Measurements from ENCODE around the gene CHD2.
"Not testable (repeated sequence)": the region's sequence is repeated elsewhere in the genome, so short reads cannot be mapped to it uniquely, and the experiment has no call there.

The CHD2 gene

DNA sequence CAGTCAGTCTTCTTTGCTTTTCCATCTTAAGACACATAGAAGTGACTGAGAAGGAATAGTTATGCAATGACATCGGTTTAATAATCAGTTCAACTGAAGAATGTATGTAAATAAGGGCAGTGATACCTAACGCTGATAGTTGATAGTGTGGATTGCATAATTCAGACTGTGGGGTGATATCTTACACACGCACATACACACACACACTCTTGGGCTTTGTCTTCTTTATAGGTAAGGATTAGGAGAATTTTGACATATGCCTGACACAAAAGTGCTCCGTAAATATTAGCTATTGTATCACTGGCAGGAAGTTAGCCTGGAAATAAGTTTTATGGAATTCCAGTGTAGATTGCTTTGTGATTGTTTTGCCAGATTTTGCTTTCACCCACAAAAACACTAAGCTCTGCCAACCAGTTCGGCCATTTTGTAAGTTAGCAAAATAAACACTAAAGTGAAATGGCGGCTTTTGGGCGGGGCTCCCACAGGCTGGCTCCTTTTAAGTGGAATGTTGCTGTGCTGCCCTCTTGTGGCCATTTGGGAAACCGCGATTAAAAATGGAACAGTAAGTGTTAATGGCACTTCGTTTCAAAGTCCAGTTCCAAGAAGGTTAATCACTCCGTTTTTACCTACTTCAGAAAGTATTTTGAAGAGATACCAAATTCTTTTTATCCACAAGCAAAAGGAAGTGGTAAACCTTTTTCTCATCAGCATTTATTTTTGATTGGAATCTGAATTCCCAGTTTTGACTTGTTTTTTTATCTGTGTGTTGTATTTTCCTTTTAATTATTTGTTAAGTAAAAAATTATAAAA, 17.7 kb downstream of the CHD2 start:
- H3K4me3 ChIP-seq (ENCODE audit: insufficient read depth, low read depth, low read length) = no peak overlapping the region
- H3K9me3 ChIP-seq (ENCODE audit: control insufficient read depth, low read length) = no peaks in the 10 kb centered on the region
- H3K27me3 ChIP-seq (ENCODE audit: control insufficient read depth, insufficient read depth, low read length, poor library complexity, severe bottlenecking) = no peaks in the 10 kb centered on the region
- H3K27ac ChIP-seq (ENCODE audit: insufficient read depth, low read depth, low read length, poor library complexity, severe bottlenecking) = peak overlapping the region; percentile 22
- 34 to 38% methylated on average over 9 to 11 of the region's 11 CpGs for WGBS, 2 experiments
- peaks cover 5% of the 10 kb centered on the region for H3K4me1 ChIP-seq (ENCODE audit: control insufficient read depth, insufficient read depth, low read length)
- H3K36me3 ChIP-seq (ENCODE audit: control insufficient read depth, insufficient read depth, low read length) = peaks cover 5% of the 10 kb centered on the region

DNA sequence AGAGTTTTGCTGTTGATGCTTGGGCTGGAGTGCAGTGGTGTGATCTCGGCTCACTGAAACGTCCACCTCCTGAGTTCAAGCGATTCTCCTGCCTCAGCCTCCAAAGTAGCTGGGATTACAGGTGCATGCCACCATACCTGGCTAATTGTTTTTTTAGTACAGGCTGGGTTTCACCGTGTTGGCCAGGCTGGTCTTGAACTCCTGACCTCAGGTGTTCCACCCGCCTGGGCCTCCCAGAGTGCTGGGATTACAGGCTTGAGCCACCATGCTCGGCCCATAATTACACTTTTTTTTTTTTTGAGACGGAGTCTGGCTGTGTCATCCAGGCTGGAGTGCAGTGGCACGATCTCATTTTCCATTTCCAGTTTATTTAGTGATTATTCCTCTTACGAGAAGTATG, 18.8 kb downstream of the CHD2 start:
- H3K4me1 ChIP-seq (ENCODE audit: control insufficient read depth, insufficient read depth, low read length); H3K36me3 ChIP-seq (ENCODE audit: control insufficient read depth, insufficient read depth, low read length); H3K27ac ChIP-seq (ENCODE audit: insufficient read depth, low read depth, low read length, poor library complexity, severe bottlenecking); H3K9me3 ChIP-seq (ENCODE audit: control insufficient read depth, low read length); H3K27me3 ChIP-seq (ENCODE audit: control insufficient read depth, insufficient read depth, low read length, poor library complexity, severe bottlenecking); H3K4me3 ChIP-seq (ENCODE audit: insufficient read depth, low read depth, low read length): not testable (repeated sequence)
- 90 to 92% methylated on average over 8 to 9 of the region's 9 CpGs for WGBS, 2 experiments

DNA sequence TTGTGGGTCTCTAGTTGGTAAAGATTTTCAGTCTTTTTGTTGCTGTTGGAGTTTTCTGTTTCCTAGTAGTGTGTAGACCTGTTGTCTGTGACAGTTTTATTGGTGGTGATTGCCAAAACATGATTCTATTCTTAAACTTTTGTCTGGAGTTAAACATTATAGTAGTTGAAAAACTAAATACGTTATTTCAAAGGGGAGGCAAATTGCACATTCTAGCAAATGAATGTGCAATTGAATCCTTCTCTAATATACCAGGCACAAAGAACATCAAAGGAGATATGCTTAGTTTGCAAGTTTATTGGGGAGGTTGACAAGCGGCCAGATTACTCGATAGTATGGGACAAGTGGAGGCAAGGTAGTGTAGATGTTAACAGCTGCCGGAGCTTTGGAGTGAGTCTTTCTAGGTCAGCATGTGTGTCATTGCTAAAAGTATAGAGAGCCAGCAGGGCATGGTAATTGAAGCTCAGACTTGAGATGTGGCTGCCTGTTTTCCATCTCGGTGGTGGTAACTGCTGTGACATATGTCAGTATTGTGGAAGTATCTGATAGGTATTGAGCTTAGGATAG, 20.6 kb downstream of the CHD2 start:
- Histone ChIP-seq H3K27me3 (ENCODE audit: control insufficient read depth, insufficient read depth, low read length, poor library complexity, severe bottlenecking) (no peaks in the 10 kb centered on the region), H3K4me3 (ENCODE audit: insufficient read depth, low read depth, low read length) (no peak overlapping the region), H3K9me3 (ENCODE audit: control insufficient read depth, low read length) (no peaks in the 10 kb centered on the region), H3K27ac (ENCODE audit: insufficient read depth, low read depth, low read length, poor library complexity, severe bottlenecking) (no peak overlapping the region), H3K4me1 (ENCODE audit: control insufficient read depth, insufficient read depth, low read length) (peaks cover 5% of the 10 kb centered on the region), H3K36me3 (ENCODE audit: control insufficient read depth, insufficient read depth, low read length) (peaks cover 11% of the 10 kb centered on the region)
- 94 to 96% methylated on average over 4 to 5 of the region's 5 CpGs for WGBS, 2 experiments

DNA sequence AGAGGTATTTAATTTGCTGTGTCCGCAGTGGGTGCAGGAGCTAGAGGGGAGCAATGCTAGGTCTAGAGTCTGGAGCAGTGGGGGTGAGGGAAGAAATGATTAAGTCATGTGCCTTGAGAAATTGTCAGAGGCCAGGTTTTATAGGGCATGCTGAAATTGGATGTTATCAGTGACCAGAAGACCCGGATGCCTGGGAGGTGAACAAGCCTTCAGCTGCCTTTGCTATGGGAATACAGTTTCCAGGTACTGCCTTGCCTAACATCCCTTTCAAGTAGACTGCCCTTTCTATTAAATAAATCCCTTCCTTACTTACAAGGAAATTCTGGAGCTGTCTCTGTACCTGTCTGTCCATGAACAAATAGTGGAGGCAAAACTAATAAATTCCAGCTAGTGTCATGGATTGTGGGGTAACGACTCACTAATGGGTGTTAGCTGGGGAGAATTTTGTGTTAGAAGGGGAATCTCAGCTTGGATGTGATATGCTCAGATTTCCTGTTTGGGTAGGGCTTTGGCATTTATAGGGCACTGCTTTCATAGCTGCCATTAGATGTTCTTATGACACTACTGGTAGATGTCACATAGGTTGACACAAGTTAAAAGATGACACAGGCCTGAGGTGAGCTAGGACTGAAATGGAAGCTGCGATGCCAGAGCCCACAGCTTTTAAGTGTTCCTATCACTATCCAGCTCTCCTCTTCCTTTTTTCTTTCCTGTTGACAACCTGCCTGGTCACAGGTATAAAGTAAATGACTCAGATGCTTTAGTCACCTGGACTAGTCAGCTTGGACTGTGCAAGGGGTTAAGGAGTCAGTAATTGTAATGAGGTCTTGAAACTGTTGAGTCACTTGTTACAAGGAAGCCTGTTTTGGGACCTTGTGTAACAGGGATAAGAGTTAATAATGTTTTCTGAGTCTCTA, 21.3 kb downstream of the CHD2 start:
- peaks cover 14% of the 10 kb centered on the region for H3K36me3 ChIP-seq (ENCODE audit: control insufficient read depth, insufficient read depth, low read length)
- no peak overlapping the region for H3K27ac ChIP-seq (ENCODE audit: insufficient read depth, low read depth, low read length, poor library complexity, severe bottlenecking)
- H3K4me3 ChIP-seq (ENCODE audit: insufficient read depth, low read depth, low read length) = no peak overlapping the region
- peaks cover 5% of the 10 kb centered on the region for H3K4me1 ChIP-seq (ENCODE audit: control insufficient read depth, insufficient read depth, low read length)
- no peaks in the 10 kb centered on the region for H3K27me3 ChIP-seq (ENCODE audit: control insufficient read depth, insufficient read depth, low read length, poor library complexity, severe bottlenecking)
- H3K9me3 ChIP-seq (ENCODE audit: control insufficient read depth, low read length) = no peaks in the 10 kb centered on the region
- 96 to 98% methylated on average over 4 of the region's 4 CpGs for WGBS, 2 experiments

- Histone ChIP-seq H3K27ac (ENCODE audit: insufficient read depth, low read depth, low read length, poor library complexity, severe bottlenecking) (no peak overlapping the region), H3K4me1 (ENCODE audit: control insufficient read depth, insufficient read depth, low read length) (peaks cover 5% of the 10 kb centered on the region), H3K27me3 (ENCODE audit: control insufficient read depth, insufficient read depth, low read length, poor library complexity, severe bottlenecking) (no peaks in the 10 kb centered on the region), H3K9me3 (ENCODE audit: control insufficient read depth, low read length) (no peaks in the 10 kb centered on the region), H3K4me3 (ENCODE audit: insufficient read depth, low read depth, low read length) (no peak overlapping the region), H3K36me3 (ENCODE audit: control insufficient read depth, insufficient read depth, low read length) (peaks cover 9% of the 10 kb centered on the region)
- WGBS, 2 experiments = 92 to 93% methylated on average over 4 to 5 of the region's 5 CpGs
Observed at GRCh38 chr15:92922418-92923002, 22.4 kb downstream of the CHD2 start.

DNA sequence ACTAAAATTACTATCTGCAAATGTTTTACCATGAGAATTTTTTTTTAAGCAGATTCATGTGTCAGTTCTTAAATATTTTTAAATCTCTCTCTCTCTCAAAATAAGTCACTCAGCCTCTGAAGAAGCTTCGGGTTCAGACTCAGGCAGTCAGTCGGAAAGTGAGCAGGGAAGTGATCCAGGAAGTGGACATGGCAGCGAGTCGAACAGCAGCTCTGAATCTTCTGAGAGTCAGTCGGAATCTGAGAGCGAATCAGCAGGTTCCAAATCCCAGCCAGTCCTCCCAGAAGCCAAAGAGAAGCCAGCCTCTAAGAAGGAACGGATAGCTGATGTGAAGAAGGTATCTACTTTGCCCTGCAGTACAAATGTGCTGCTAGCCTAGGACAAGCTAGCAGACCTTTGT, 24.1 kb downstream of the CHD2 start:
- Histone ChIP-seq H3K4me1 (ENCODE audit: control insufficient read depth, insufficient read depth, low read length) (peaks cover 5% of the 10 kb centered on the region), H3K9me3 (ENCODE audit: control insufficient read depth, low read length) (no peaks in the 10 kb centered on the region), H3K27me3 (ENCODE audit: control insufficient read depth, insufficient read depth, low read length, poor library complexity, severe bottlenecking) (no peaks in the 10 kb centered on the region), H3K4me3 (ENCODE audit: insufficient read depth, low read depth, low read length) (no peak overlapping the region), H3K36me3 (ENCODE audit: control insufficient read depth, insufficient read depth, low read length) (peaks cover 23% of the 10 kb centered on the region), H3K27ac (ENCODE audit: insufficient read depth, low read depth, low read length, poor library complexity, severe bottlenecking) (no peak overlapping the region)
- WGBS, 2 experiments = 94 to 97% methylated on average over 7 of the region's 7 CpGs

GRCh38 chr15:92925454-92925853, 25.3 kb downstream of the CHD2 start:
- no peak overlapping the region for H3K4me3 ChIP-seq (ENCODE audit: insufficient read depth, low read depth, low read length)
- no peak overlapping the region for H3K27ac ChIP-seq (ENCODE audit: insufficient read depth, low read depth, low read length, poor library complexity, severe bottlenecking)
- H3K4me1 ChIP-seq (ENCODE audit: control insufficient read depth, insufficient read depth, low read length) = peaks cover 5% of the 10 kb centered on the region
- 93 to 98% methylated on average over 2 of the region's 2 CpGs for WGBS, 2 experiments
- H3K27me3 ChIP-seq (ENCODE audit: control insufficient read depth, insufficient read depth, low read length, poor library complexity, severe bottlenecking) = no peaks in the 10 kb centered on the region
- peaks cover 33% of the 10 kb centered on the region for H3K36me3 ChIP-seq (ENCODE audit: control insufficient read depth, insufficient read depth, low read length)
- no peaks in the 10 kb centered on the region for H3K9me3 ChIP-seq (ENCODE audit: control insufficient read depth, low read length)

GRCh38 chr15:92928225-92928750, 28.2 kb downstream of the CHD2 start:
- Histone ChIP-seq H3K4me3 (ENCODE audit: insufficient read depth, low read depth, low read length) (no peak overlapping the region), H3K27ac (ENCODE audit: insufficient read depth, low read depth, low read length, poor library complexity, severe bottlenecking) (no peak overlapping the region), H3K4me1 (ENCODE audit: control insufficient read depth, insufficient read depth, low read length) (no peaks in the 10 kb centered on the region), H3K36me3 (ENCODE audit: control insufficient read depth, insufficient read depth, low read length) (peaks cover 49% of the 10 kb centered on the region), H3K27me3 (ENCODE audit: control insufficient read depth, insufficient read depth, low read length, poor library complexity, severe bottlenecking) (no peaks in the 10 kb centered on the region), H3K9me3 (ENCODE audit: control insufficient read depth, low read length) (no peaks in the 10 kb centered on the region)
- 80 to 85% methylated on average over 3 of the region's 3 CpGs for WGBS, 2 experiments

DNA sequence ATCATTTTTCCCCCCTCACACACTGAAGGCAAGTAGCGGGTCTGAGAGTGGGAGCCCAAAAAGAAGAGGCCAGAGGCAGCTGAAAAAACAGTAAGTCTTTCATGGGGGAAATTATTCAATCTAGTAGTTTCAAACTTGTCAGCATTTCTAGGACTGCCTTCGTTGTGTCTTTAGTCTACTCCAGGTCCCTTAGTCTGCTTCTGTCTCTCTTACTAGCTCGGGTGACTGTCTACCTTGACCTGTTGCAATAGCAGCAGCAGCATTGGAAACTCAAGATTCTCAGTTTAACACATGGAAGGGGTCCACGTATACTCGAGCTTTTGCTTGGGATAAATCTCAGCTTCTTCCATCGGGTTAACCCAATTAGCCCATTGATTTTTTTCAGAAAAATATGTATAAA, 28.9 kb downstream of the CHD2 start:
- 92 to 93% methylated on average over 5 to 6 of the region's 6 CpGs for WGBS, 2 experiments
- no peak overlapping the region for H3K27ac ChIP-seq (ENCODE audit: insufficient read depth, low read depth, low read length, poor library complexity, severe bottlenecking)
- no peaks in the 10 kb centered on the region for H3K9me3 ChIP-seq (ENCODE audit: control insufficient read depth, low read length)

More for the DNA sequence above, 28.9 kb downstream of the CHD2 start:
- Histone ChIP-seq H3K4me3 (ENCODE audit: insufficient read depth, low read depth, low read length) (no peak overlapping the region), H3K27me3 (ENCODE audit: control insufficient read depth, insufficient read depth, low read length, poor library complexity, severe bottlenecking) (no peaks in the 10 kb centered on the region), H3K36me3 (ENCODE audit: control insufficient read depth, insufficient read depth, low read length) (peaks cover 49% of the 10 kb centered on the region), H3K4me1 (ENCODE audit: control insufficient read depth, insufficient read depth, low read length) (no peaks in the 10 kb centered on the region)

Measured in ectodermal cell (in vitro differentiated cells).